Ascending aorta (tissue), 2 donors: ENCODE results near the gene HBS1L. TPM values are rescaled to one million over a fixed set of nuclear protein-coding genes. Genes with fewer than 3 reads are reported as not detected.

ENCODE experiments used
- DNase-seq, 2 donors: peaks; one replicate each; pipeline ENCODE4 v3.0.0-alpha.2; 2019; ENCODE audit warnings: low spot score in 2 of 2
- H3K27ac ChIP-seq, 2 donors: fragments of 200-600 bp; sonication (generic); one replicate each; pipeline ENCODE4 v1.5.1; 2016 to 2017; ENCODE audit warnings: mild to moderate bottlenecking in 1 of 2
- H3K27me3 ChIP-seq: fragments of 200-600 bp; sonication (generic); one replicate; pipeline ENCODE4 v1.5.1; 2017
- H3K36me3 ChIP-seq, 2 donors: fragments of 200-600 bp; sonication (generic); one replicate each; pipeline ENCODE4 v1.5.1; 2016
- H3K4me1 ChIP-seq, 2 donors: fragments of 200-600 bp; sonication (generic); one replicate each; pipeline ENCODE4 v1.5.1; 2016 to 2017; ENCODE audit warnings: mild to moderate bottlenecking in 1 of 2
- H3K4me3 ChIP-seq, 2 donors: fragments of 200-600 bp; sonication (generic); one replicate each; pipeline ENCODE4 v1.5.1; 2016 to 2017; ENCODE audit warnings: mild to moderate bottlenecking in 1 of 2
- H3K9me3 ChIP-seq, 2 donors: fragments of 200-600 bp; sonication (generic); one replicate each; pipeline ENCODE4 v1.5.1; 2016
- CTCF ChIP-seq, 3 experiments: fragments of 200-600 bp in 2 of 3; fragments of 450-650 bp in 1 of 3; sonication (generic) in 2 of 3; IDR thresholded peaks; one replicate each; pipeline ENCODE4 v1.5.1; 2016 to 2019; ENCODE audit warnings: antibody characterized with exemption in 3 of 3, mild to moderate bottlenecking in 1 of 3, moderate library complexity in 1 of 3
- intact Hi-C: fragments of 100-400 bp; cut with DNase I; formaldehyde crosslinking; loops from one replicate; pipeline ENCODE4 v1.15.1; 2023
- total RNA-seq: library from RNA; depleted of rRNA; stranded (reverse); fragments of >200 nt; gene quantifications from one replicate; pipeline ENCODE4 v1.1.0, GENCODE V29; 2016

The HBS1L gene
- total RNA-seq, 1 donor from 2014 or later: 9.8 TPM

- intact Hi-C loops: no loop called here
- Histone ChIP-seq H3K9me3 (no peaks in the 10 kb centered on the region), H3K27me3 (no peaks in the 10 kb centered on the region), H3K27ac (no peak overlapping the region), H3K36me3 (no peaks in the 10 kb centered on the region), H3K4me3 (no peak overlapping the region), H3K4me1 (no peaks in the 10 kb centered on the region)
- no peak for TF ChIP-seq CTCF (IDR thresholded peaks at IDR 0.05)
- DNase-seq: no peak
Observed at GRCh38 chr6:135008072-135008940, 46.3 kb downstream of the HBS1L start.

GRCh38 chr6:135006386-135006914 lies 48.2 kb downstream of the HBS1L start:
- no peaks in the 10 kb centered on the region for H3K27me3 ChIP-seq
- H3K4me1 ChIP-seq: no peaks in the 10 kb centered on the region
- no peak overlapping the region for H3K4me3 ChIP-seq
- no peak overlapping the region for H3K27ac ChIP-seq
- no peak for TF ChIP-seq CTCF (IDR thresholded peaks at IDR 0.05)
- H3K9me3 ChIP-seq: no peaks in the 10 kb centered on the region
- DNase-seq: no peak
- no peaks in the 10 kb centered on the region for H3K36me3 ChIP-seq
- intact Hi-C loops: no loop called here

- Histone ChIP-seq H3K27me3 (no peaks in the 10 kb centered on the region), H3K36me3 (no peaks in the 10 kb centered on the region), H3K9me3 (no peaks in the 10 kb centered on the region), H3K4me3 (no peak overlapping the region), H3K27ac (no peak overlapping the region), H3K4me1 (no peaks in the 10 kb centered on the region)
- TF ChIP-seq CTCF (IDR thresholded peaks at IDR 0.05): no peak
- intact Hi-C loops: no loop called here
- DNase-seq: no peak
Observed at GRCh38 chr6:135004399-135004798, 50.2 kb downstream of the HBS1L start.

- Histone ChIP-seq H3K9me3 (no peaks in the 10 kb centered on the region), H3K27ac (no peak overlapping the region), H3K4me1 (no peaks in the 10 kb centered on the region), H3K27me3 (no peaks in the 10 kb centered on the region), H3K36me3 (no peaks in the 10 kb centered on the region), H3K4me3 (no peak overlapping the region)
- TF ChIP-seq CTCF (IDR thresholded peaks at IDR 0.05): no peak
- intact Hi-C loops: no loop called here
- DNase-seq: no peak
Observed at GRCh38 chr6:135002974-135003703, 51.5 kb downstream of the HBS1L start.

- intact Hi-C loops: no loop called here
- no peaks in the 10 kb centered on the region for H3K4me1 ChIP-seq
- TF ChIP-seq CTCF (IDR thresholded peaks at IDR 0.05): peak in 1 of 3 experiments; percentile 35
- H3K27me3 ChIP-seq: no peaks in the 10 kb centered on the region
- peaks cover under 1 to 2% of the 10 kb centered on the region in 2 donors for H3K36me3 ChIP-seq
- DNase-seq: no peak
- H3K9me3 ChIP-seq: no peaks in the 10 kb centered on the region
- H3K4me3 ChIP-seq: no peak overlapping the region
- no peak overlapping the region for H3K27ac ChIP-seq
Observed at GRCh38 chr6:135002229-135002844, 52.3 kb downstream of the HBS1L start.
